Activated CD8-positive, alpha-beta T cell treated with anti-CD3 and anti-CD28 coated beads for 36 hours (primary cell): Measurements from ENCODE around the gene KATNBL1. TPM values are rescaled to one million over a fixed set of nuclear protein-coding genes. Genes with fewer than 3 reads are reported as not detected.

Experiments used
- ATAC-seq: fragments of 200-7000 bp; cut with Tn5 transposase; one replicate; pipeline ENCODE4 v1.10.0; 2021; ENCODE audit warnings: mild to moderate bottlenecking, moderate library complexity
- CTCF ChIA-PET: fragments of 350-600 bp; sonication (Branson Sonifier 250); formaldehyde crosslinking; loops from one replicate; lab custom pipeline; 2021; ENCODE audit warnings: antibody characterized with exemption; lab: Charles Lee
- POLR2A ChIA-PET: fragments of 350-600 bp; sonication (Branson Sonifier 250); formaldehyde crosslinking; loops from one replicate; lab custom pipeline; 2021; ENCODE audit warnings: antibody characterized with exemption; lab: Charles Lee
- DNase-seq: peaks from one replicate; pipeline ENCODE4 v3.0.0-alpha.2; 2020
- H3K27ac Mint-ChIP-seq: one replicate; pipeline ENCODE4 v1.8.0; 2021; ENCODE audit warnings: mild to moderate bottlenecking, mixed read lengths
- H3K27me3 Mint-ChIP-seq: one replicate; pipeline ENCODE4 v1.8.0; 2021; ENCODE audit warnings: mixed read lengths
- H3K36me3 Mint-ChIP-seq: one replicate; pipeline ENCODE4 v1.8.0; 2021; ENCODE audit warnings: low read depth, mixed read lengths
- H3K4me1 Mint-ChIP-seq: one replicate; pipeline ENCODE4 v1.8.0; 2021; ENCODE audit warnings: low read depth, mixed read lengths
- H3K4me3 Mint-ChIP-seq: one replicate; pipeline ENCODE4 v1.8.0; 2021; ENCODE audit warnings: mild to moderate bottlenecking, moderate library complexity, mixed read lengths
- H3K9me3 Mint-ChIP-seq: one replicate; pipeline ENCODE4 v1.8.0; 2021; ENCODE audit warnings: mixed read lengths
- intact Hi-C: fragments of 100-400 bp; cut with micrococcal nuclease; formaldehyde crosslinking; loops from one replicate; pipeline ENCODE4 v1.10.0; 2022
- total RNA-seq, 2 experiments: library from RNA; stranded (reverse); gene quantifications; one replicate each; pipeline ENCODE4 v1.2.3, GENCODE V29; 2021
- TF ChIP-seq, protein P1 (sequence below): fragments of 200-600 bp; IDR thresholded peaks from one replicate; pipeline ENCODE4 v1.8.0; 2022; ENCODE audit warnings: antibody characterized with exemption, mild to moderate bottlenecking

Gene KATNBL1
- total RNA-seq, 2 experiments from 2014 or later: 41.6 to 45.5 TPM

DNA sequence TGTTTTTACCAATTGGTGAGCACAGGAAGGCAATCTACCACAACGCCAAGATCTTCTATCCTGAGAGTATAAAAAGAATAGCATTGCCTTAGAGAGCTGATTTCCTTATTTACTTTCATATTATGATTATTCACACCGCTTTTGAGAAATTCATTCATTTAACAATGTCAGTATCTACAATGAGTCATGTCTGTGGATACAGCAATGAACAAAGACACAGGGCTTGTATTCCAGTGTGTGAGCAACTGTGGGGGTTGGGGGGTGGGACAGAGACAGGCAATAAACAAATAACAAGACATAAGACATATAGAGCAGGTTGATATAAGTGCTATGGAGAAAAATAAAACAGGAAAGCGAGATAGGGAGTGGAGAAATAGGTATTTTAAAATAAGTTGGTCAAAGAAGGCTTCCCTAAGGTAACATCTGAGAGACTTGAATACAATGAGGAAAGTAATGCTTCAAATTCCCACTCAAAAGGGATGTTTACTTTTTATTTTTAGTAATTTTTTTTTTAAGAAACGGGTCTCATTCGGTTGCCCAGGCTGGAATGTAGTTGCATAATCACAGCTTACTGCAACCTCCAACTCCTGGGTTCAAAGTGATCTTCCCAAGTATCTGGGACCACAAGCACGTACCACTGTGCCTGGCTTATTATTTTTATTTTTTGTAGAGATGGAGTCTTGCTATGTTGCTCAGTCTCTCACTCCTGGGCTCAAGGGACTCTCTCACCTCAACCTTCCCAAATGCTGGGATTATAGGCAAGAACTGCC is 62.3 kb downstream of the KATNBL1 start:
- Mint-ChIP-seq H3K36me3 (peaks cover 20% of the 10 kb centered on the region), H3K27ac (no peak overlapping the region), H3K27me3 (no peaks in the 10 kb centered on the region), H3K4me3 (no peak overlapping the region), H3K9me3 (no peaks in the 10 kb centered on the region), H3K4me1 (no peaks in the 10 kb centered on the region)
- DNase-seq (no peak), ATAC-seq (no peak)
- TF ChIP-seq, protein P1, sequence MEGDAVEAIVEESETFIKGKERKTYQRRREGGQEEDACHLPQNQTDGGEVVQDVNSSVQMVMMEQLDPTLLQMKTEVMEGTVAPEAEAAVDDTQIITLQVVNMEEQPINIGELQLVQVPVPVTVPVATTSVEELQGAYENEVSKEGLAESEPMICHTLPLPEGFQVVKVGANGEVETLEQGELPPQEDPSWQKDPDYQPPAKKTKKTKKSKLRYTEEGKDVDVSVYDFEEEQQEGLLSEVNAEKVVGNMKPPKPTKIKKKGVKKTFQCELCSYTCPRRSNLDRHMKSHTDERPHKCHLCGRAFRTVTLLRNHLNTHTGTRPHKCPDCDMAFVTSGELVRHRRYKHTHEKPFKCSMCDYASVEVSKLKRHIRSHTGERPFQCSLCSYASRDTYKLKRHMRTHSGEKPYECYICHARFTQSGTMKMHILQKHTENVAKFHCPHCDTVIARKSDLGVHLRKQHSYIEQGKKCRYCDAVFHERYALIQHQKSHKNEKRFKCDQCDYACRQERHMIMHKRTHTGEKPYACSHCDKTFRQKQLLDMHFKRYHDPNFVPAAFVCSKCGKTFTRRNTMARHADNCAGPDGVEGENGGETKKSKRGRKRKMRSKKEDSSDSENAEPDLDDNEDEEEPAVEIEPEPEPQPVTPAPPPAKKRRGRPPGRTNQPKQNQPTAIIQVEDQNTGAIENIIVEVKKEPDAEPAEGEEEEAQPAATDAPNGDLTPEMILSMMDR: no peak
- POLR2A ChIA-PET: no interaction called here
- CTCF ChIA-PET: interaction anchor here (1.5 kb wide), 1 partner anchor 62 kb away, joined by 3 read pairs; the partner anchor contains the start of gene KATNBL1
- intact Hi-C loops: no loop called here

DNA sequence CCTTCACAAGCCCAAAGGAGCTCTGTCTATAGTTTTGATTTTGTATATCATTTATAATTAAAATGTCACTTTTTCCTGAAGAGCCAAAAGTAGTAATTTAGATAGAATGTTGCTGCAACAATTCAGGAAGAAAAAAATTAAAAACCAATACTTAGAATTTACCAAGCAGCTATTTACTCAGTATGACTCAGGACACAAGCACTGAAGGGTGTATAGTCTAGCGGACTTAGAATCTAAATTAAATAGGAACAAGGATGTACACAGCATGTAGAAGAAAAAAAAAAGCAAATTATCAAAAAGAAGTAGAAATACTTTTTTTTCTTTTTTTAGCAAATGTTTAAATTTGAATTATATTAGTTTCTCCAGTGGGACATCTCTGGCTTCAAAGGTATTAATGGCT is 76.4 kb downstream of the KATNBL1 start:
- TF ChIP-seq, protein P1: no peak
- intact Hi-C loops: no loop called here
- Mint-ChIP-seq H3K4me3 (no peak overlapping the region), H3K27ac (no peak overlapping the region), H3K9me3 (no peaks in the 10 kb centered on the region), H3K36me3 (no peaks in the 10 kb centered on the region), H3K27me3 (no peaks in the 10 kb centered on the region), H3K4me1 (no peaks in the 10 kb centered on the region)
- no peak for DNase-seq
- POLR2A ChIA-PET: no interaction called here
- CTCF ChIA-PET: no interaction called here
- ATAC-seq: no peak

DNA sequence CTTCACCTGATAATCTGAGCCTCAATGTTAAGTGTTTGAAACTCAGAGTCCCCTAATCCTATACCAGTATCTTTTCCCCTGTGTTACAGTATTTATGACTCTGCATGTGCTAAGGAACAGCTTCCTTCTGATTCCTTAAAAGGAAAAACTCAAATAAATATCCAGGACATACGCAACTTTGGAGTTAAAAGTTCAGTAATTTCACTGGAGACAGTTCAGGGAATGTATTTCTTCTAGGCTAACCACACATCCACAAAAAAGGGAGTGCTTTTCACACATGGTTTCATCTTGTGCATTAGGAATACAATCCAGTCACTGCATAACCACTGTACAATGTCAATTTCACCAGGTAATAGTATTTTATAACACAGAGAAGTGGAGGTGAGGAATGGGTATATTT is 77.0 kb downstream of the KATNBL1 start:
- ATAC-seq (no peak), DNase-seq (no peak)
- ChIA-PET CTCF (no interaction called here), POLR2A (interaction anchor here (1.1 kb wide), 1 partner anchor 10 kb away, joined by 3 read pairs; no protein-coding TSS in a partner anchor)
- H3K27ac Mint-ChIP-seq: no peak overlapping the region
- H3K36me3 Mint-ChIP-seq: no peaks in the 10 kb centered on the region
- no peaks in the 10 kb centered on the region for H3K9me3 Mint-ChIP-seq
- H3K4me1 Mint-ChIP-seq: no peaks in the 10 kb centered on the region
- H3K27me3 Mint-ChIP-seq: no peaks in the 10 kb centered on the region
- intact Hi-C loops: no loop called here
- TF ChIP-seq, protein P1: no peak
- no peak overlapping the region for H3K4me3 Mint-ChIP-seq

DNA sequence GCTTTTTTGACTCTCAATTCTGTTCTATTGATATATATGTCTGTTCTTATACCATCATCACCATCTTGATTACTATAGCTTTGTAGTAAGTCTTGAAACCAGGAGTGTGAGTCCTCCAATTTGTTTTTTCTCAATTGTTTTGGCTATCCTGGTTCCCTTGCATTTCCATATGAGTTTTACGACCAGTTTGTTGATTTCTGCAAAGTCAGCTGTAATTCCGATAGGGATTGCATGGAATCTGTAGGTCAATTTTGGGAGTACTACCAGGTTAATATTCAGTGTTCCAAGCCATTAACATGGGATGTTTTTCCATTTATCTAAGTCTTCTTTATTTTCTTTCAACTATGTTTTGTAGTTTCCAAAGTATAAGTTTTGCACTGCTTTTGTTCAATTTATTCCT is 81.0 kb downstream of the KATNBL1 start:
- no peak for ATAC-seq
- intact Hi-C loops: no loop called here
- Mint-ChIP-seq H3K4me3 (no peak overlapping the region), H3K9me3 (no peaks in the 10 kb centered on the region), H3K36me3 (no peaks in the 10 kb centered on the region), H3K27me3 (peaks cover 2% of the 10 kb centered on the region), H3K4me1 (no peaks in the 10 kb centered on the region), H3K27ac (no peak overlapping the region)
- CTCF ChIA-PET: interaction anchor here (1.0 kb wide), 1 partner anchor 19 kb away, joined by 4 read pairs; no protein-coding TSS in a partner anchor
- DNase-seq: no peak
- TF ChIP-seq, protein P1: no peak
- POLR2A ChIA-PET: no interaction called here

DNA sequence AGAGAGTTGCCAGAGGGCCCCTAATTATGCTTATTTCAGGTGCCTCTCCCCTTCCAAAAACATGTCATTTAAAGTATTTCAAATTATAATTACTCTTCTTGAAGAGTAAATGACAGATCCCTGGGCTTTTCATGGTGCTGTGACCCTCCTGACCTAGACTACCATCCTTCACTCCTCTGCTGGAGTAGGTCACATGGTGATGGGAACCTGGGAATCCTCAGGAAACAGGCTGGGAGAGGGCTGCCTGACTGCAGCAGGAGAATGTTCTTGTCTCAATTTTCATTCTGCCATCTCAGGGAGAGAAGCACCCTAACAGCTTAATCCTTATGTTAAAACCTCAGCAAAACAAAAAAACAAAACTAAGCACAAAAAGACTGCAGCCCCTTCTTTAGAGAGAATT is 83.4 kb downstream of the KATNBL1 start:
- CTCF ChIA-PET: interaction anchor here (1.2 to 4.2 kb wide), 2 partner anchors 18 to 48 kb away, joined by 3 to 15 read pairs; no protein-coding TSS in a partner anchor
- intact Hi-C loops: no loop called here
- POLR2A ChIA-PET: no interaction called here

More for the DNA sequence above, 83.4 kb downstream of the KATNBL1 start:
- Mint-ChIP-seq H3K9me3 (no peaks in the 10 kb centered on the region), H3K27ac (no peak overlapping the region), H3K27me3 (peaks cover 5% of the 10 kb centered on the region), H3K4me1 (no peaks in the 10 kb centered on the region), H3K4me3 (no peak overlapping the region), H3K36me3 (no peaks in the 10 kb centered on the region)
- no peak for ATAC-seq
- no peak for DNase-seq
- TF ChIP-seq, protein P1: no peak
